SK-N-SH (cell line): ENCODE data around the gene OR2AT4. TPM values are rescaled to one million over a fixed set of nuclear protein-coding genes. Genes with fewer than 3 reads are reported as not detected.
A peak's percentile ranks its signal among the peaks of the same experiment; 100 is the strongest.

Source experiments
- CTCF ChIA-PET: fragments of 300-600, 350-600 bp; formaldehyde crosslinking; extraction: SDS; loops from one replicate; lab custom pipeline; 2021; lab: Yijun Ruan, JAX
- POLR2A ChIA-PET: fragments of 350-600 bp; sonication (Branson Sonifier 250); formaldehyde crosslinking; extraction: SDS; loops from one replicate; lab custom pipeline; 2020; ENCODE audit warnings: antibody characterized with exemption, inconsistent platforms; lab: Yijun Ruan, JAX
- DNase-seq: peaks from one replicate; pipeline ENCODE4 v3.0.0; 2012
- H2AFZ ChIP-seq: fragments of 200-600 bp; sonication (generic); 2 replicates; pipeline ENCODE4 v1.8.1; 2016; ENCODE audit warnings: antibody characterized with exemption, mild to moderate bottlenecking, low read depth
- H3F3A ChIP-seq: fragments of 200-600 bp; sonication (generic); replicated peaks from 2 replicates; pipeline ENCODE3; 2016; ENCODE audit warnings: antibody characterized with exemption, mild to moderate bottlenecking; ENCODE audit not compliant: insufficient read depth
- H3K27ac ChIP-seq, 2 experiments: fragments of 200-500 bp in 1 of 2; fragments of 200-600 bp in 1 of 2; sonication (Bioruptor generic) in 1 of 2; sonication (generic), shearing (Covaris generic) in 1 of 2; 2 replicates each; pipeline versions ENCODE4 v1.5.1 to v1.6.1; 2014 to 2016; ENCODE audit warnings: low read depth in 2 of 2, inconsistent platforms in 1 of 2, low read length in 1 of 2, mild to moderate bottlenecking in 1 of 2, mixed read lengths in 1 of 2
- H3K27me3 ChIP-seq: fragments of 200-600 bp; sonication (generic), shearing (Covaris generic); 2 replicates; pipeline ENCODE4 v1.6.1; 2016; ENCODE audit warnings: mixed run types; ENCODE audit not compliant: insufficient read depth
- H3K36me3 ChIP-seq, 2 experiments: fragments of 200-500 bp in 1 of 2; fragments of 200-600 bp in 1 of 2; sonication (Bioruptor generic) in 1 of 2; sonication (generic) in 1 of 2; replicated peaks in 1 of 2; 2 replicates each; pipeline versions ENCODE3 to v1.5.1; 2014 to 2016; ENCODE audit warnings: low read length in 1 of 2, mild to moderate bottlenecking in 1 of 2; ENCODE audit not compliant: insufficient read depth in 2 of 2, control insufficient read depth in 1 of 2
- H3K4me1 ChIP-seq, 2 experiments: fragments of 200-500 bp in 1 of 2; fragments of 200-600 bp in 1 of 2; sonication (Bioruptor generic) in 1 of 2; sonication (generic), shearing (Covaris generic) in 1 of 2; 2 replicates each; pipeline versions ENCODE4 v1.5.1 to v1.6.1; 2014 to 2016; ENCODE audit warnings: low read depth in 1 of 2, low read length in 1 of 2, mixed run types in 1 of 2; ENCODE audit not compliant: insufficient read depth in 2 of 2, control insufficient read depth in 1 of 2
- H3K4me2 ChIP-seq: fragments of 200-600 bp; sonication (generic), shearing (Covaris generic); 2 replicates; pipeline ENCODE4 v1.6.1; 2017; ENCODE audit warnings: mixed run types
- H3K4me3 ChIP-seq, 2 experiments: fragments of 200-500 bp in 1 of 2; fragments of 200-600 bp in 1 of 2; sonication (Bioruptor generic) in 1 of 2; sonication (generic), shearing (Covaris generic) in 1 of 2; 2 replicates each; pipeline versions ENCODE4 v1.5.1 to v1.8.1; 2014 to 2016; ENCODE audit warnings: low read depth in 2 of 2, inconsistent platforms in 1 of 2, low read length in 1 of 2, mild to moderate bottlenecking in 1 of 2, mixed read lengths in 1 of 2, moderate library complexity in 1 of 2
- H3K79me2 ChIP-seq: fragments of 200-600 bp; sonication (generic); 2 replicates; pipeline ENCODE4 v1.8.1; 2017; ENCODE audit warnings: mild to moderate bottlenecking; ENCODE audit not compliant: insufficient read depth
- H3K9ac ChIP-seq: fragments of 200-600 bp; sonication (generic); 2 replicates; pipeline ENCODE4 v1.6.1; 2017; ENCODE audit warnings: mixed run types
- H3K9me2 ChIP-seq: fragments of 200-600 bp; sonication (generic); 2 replicates; pipeline ENCODE4 v1.6.1; 2017; ENCODE audit warnings: mixed run types
- H3K9me3 ChIP-seq: fragments of 200-600 bp; sonication (generic); 2 replicates; pipeline ENCODE4 v1.6.1; 2017; ENCODE audit warnings: mixed run types, mild to moderate bottlenecking, moderate library complexity
- H4K20me1 ChIP-seq: fragments of 200-600 bp; sonication (generic); 2 replicates; pipeline ENCODE4 v1.6.1; 2017; ENCODE audit warnings: mild to moderate bottlenecking, mixed run types; ENCODE audit not compliant: insufficient read depth
- CHD2 ChIP-seq: fragments of 150-350 bp; IDR thresholded peaks from 2 replicates; pipeline ENCODE4 v1.6.1; 2018; ENCODE audit warnings: low read length; ENCODE audit not compliant: partially characterized antibody
- CTCF ChIP-seq: fragments of 200-600 bp; sonication (generic); IDR thresholded peaks from 2 replicates; pipeline ENCODE4 v1.6.1; 2017; ENCODE audit warnings: antibody characterized with exemption, mild to moderate bottlenecking, moderate library complexity
- ELF1 ChIP-seq: IDR thresholded peaks from 2 replicates; pipeline ENCODE4 v1.4.0; 2012
- FOSL2 ChIP-seq: IDR thresholded peaks from 2 replicates; pipeline ENCODE4 v1.4.0; 2012; ENCODE audit warnings: low read depth, mild to moderate bottlenecking, moderate library complexity, borderline replicate concordance
- GATA2 ChIP-seq: sonication (generic); formaldehyde crosslinking; IDR thresholded peaks from 2 replicates; pipeline ENCODE4 v1.5.0; 2020; ENCODE audit warnings: mild to moderate bottlenecking, missing genetic modification reagents
- JUND ChIP-seq: IDR thresholded peaks from 2 replicates; pipeline ENCODE4 v1.4.0; 2012
- MXI1 ChIP-seq: IDR thresholded peaks from 2 replicates; pipeline ENCODE4 v1.6.1; 2012; ENCODE audit warnings: mild to moderate bottlenecking, low read depth, low read length, improper control_type of control experiment
- REST ChIP-seq: IDR thresholded peaks from 2 replicates; pipeline ENCODE4 v1.6.1; 2012; ENCODE audit warnings: mild to moderate bottlenecking, low read depth, low read length, moderate library complexity
- RXRA ChIP-seq: IDR thresholded peaks from 2 replicates; pipeline ENCODE4 v1.4.0; 2012; ENCODE audit warnings: low read depth, mild to moderate bottlenecking, borderline replicate concordance
- SIN3A ChIP-seq: IDR thresholded peaks from 2 replicates; pipeline ENCODE4 v1.6.1; 2012; ENCODE audit warnings: low read depth, mild to moderate bottlenecking, low read length, moderate library complexity, borderline replicate concordance
- TEAD4 ChIP-seq: IDR thresholded peaks from 2 replicates; pipeline ENCODE4 v1.4.0; 2012; ENCODE audit warnings: mild to moderate bottlenecking, borderline replicate concordance; ENCODE audit not compliant: insufficient read depth
- ZBTB33 ChIP-seq: IDR thresholded peaks from 2 replicates; pipeline ENCODE4 v1.4.0; 2012; ENCODE audit warnings: low read depth, borderline replicate concordance
- WGBS: methylation state at CpG from one replicate; pipeline ENCODE4 v1.1.6; 2017; ENCODE audit warnings: low lambda C conversion rate; 5-methylcytosine and 5-hydroxymethylcytosine counted together
- polyA plus RNA-seq, 3 experiments: library from polyadenylated mRNA; depleted of rRNA; stranded (reverse); fragments of >200 nt; gene quantifications; 2 replicates each; pipeline ENCODE4 v1.2.3, GENCODE V29; 2012
- TF ChIP-seq, protein P1 (sequence below): fragments of 150-350 bp; IDR thresholded peaks from 2 replicates; pipeline ENCODE4 v1.6.1; 2017; ENCODE audit warnings: antibody characterized with exemption, low read length, low read depth, borderline replicate concordance
- TF ChIP-seq, protein P2 (sequence below): IDR thresholded peaks from 2 replicates; pipeline ENCODE4 v1.4.0; 2012; ENCODE audit warnings: low read depth

Gene OR2AT4
- polyA plus RNA-seq, 1 of the 3 experiments (the other 2 are of a cell fraction): not detected

- H3K4me2 ChIP-seq: peak overlapping the region; percentile 23; the same call in 1 of the 2 replicates
- H3K9me2 ChIP-seq: no peaks in the 10 kb centered on the region
- TF ChIP-seq CTCF (no peak), REST (no peak), RXRA (peak; percentile 60; the same call in 1 of the 2 replicates), MXI1 (no peak), ZBTB33 (no peak), SIN3A (no peak), JUND (0 out of 2 replicates have a peak, but pooled peaks have one; percentile 36), FOSL2 (peak; percentile 33; the same call in 1 of the 2 replicates), ELF1 (no peak), TEAD4 (no peak), GATA2 (CRISPR knock-in tag) (no peak), CHD2 (no peak)
- TF ChIP-seq, protein P1, sequence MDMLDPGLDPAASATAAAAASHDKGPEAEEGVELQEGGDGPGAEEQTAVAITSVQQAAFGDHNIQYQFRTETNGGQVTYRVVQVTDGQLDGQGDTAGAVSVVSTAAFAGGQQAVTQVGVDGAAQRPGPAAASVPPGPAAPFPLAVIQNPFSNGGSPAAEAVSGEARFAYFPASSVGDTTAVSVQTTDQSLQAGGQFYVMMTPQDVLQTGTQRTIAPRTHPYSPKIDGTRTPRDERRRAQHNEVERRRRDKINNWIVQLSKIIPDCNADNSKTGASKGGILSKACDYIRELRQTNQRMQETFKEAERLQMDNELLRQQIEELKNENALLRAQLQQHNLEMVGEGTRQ: no peak
- TF ChIP-seq, protein P2, sequence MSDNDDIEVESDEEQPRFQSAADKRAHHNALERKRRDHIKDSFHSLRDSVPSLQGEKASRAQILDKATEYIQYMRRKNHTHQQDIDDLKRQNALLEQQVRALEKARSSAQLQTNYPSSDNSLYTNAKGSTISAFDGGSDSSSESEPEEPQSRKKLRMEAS: 0 out of 2 replicates have a peak, but pooled peaks have one; percentile 40
- H2AFZ ChIP-seq: peak overlapping the region; percentile 13; the same call in 1 of the 2 replicates
- 5% methylated on average over 3 of the region's 3 CpGs for WGBS
- H3K27ac ChIP-seq: no peak overlapping the region
- ChIA-PET POLR2A (no interaction called here), CTCF (no interaction called here)
- H4K20me1 ChIP-seq: no peaks in the 10 kb centered on the region
- H3K27me3 ChIP-seq: no peaks in the 10 kb centered on the region
- H3K4me3 ChIP-seq: no peak overlapping the region
- no peak for DNase-seq
- H3K36me3 ChIP-seq: no peaks in the 10 kb centered on the region
- H3K4me1 ChIP-seq: no peaks in the 10 kb centered on the region; a peak in 2 of 4 replicates
- peaks cover 28% of the 10 kb centered on the region for H3F3A ChIP-seq
- no peak overlapping the region for H3K9ac ChIP-seq
- H3K9me3 ChIP-seq: no peaks in the 10 kb centered on the region
- no peaks in the 10 kb centered on the region for H3K79me2 ChIP-seq
These were observed 3.6 kb upstream of the OR2AT4 start for GRCh38 chr11:75100314-75100713.
